Parathyroid adenoma (tissue), 2 donors: Measurements from ENCODE around the gene HAP1.

Experiments
- H2AFZ ChIP-seq: fragments of 300-600 bp; sonication (generic); one replicate; pipeline ENCODE4 v1.7.0; 2017; ENCODE audit warnings: antibody characterized with exemption, mild to moderate bottlenecking
- H3K27ac ChIP-seq: fragments of 300-600 bp; sonication (generic); one replicate; pipeline ENCODE4 v1.7.0; 2017
- H3K27me3 ChIP-seq: fragments of 300-600 bp; sonication (generic); one replicate; pipeline ENCODE4 v1.7.0; 2017; ENCODE audit warnings: low read length; ENCODE audit not compliant: control insufficient read depth, insufficient read depth
- H3K36me3 ChIP-seq: fragments of 300-600 bp; sonication (generic); one replicate; pipeline ENCODE4 v1.7.0; 2017; ENCODE audit warnings: low read length; ENCODE audit not compliant: control insufficient read depth, insufficient read depth
- H3K4me1 ChIP-seq: fragments of 300-600 bp; sonication (generic); one replicate; pipeline ENCODE4 v1.7.0; 2017; ENCODE audit warnings: control low read depth
- H3K4me2 ChIP-seq: fragments of 300-600 bp; sonication (generic); one replicate; pipeline ENCODE4 v1.7.0; 2017; ENCODE audit warnings: low read length
- H3K4me3 ChIP-seq: fragments of 300-600 bp; sonication (generic); one replicate; pipeline ENCODE4 v1.7.0; 2017; ENCODE audit warnings: low read depth, low read length
- H3K79me2 ChIP-seq: fragments of 300-600 bp; sonication (generic); one replicate; pipeline ENCODE4 v1.7.0; 2017; ENCODE audit warnings: control low read depth
- H3K9ac ChIP-seq: fragments of 300-600 bp; sonication (generic); one replicate; pipeline ENCODE4 v1.7.0; 2017; ENCODE audit warnings: mild to moderate bottlenecking
- H3K9me3 ChIP-seq: fragments of 300-600 bp; sonication (generic); one replicate; pipeline ENCODE4 v1.7.0; 2017; ENCODE audit warnings: low read length; ENCODE audit not compliant: control insufficient read depth
- CTCF ChIP-seq: fragments of 300-600 bp; sonication (generic); IDR thresholded peaks from one replicate; pipeline ENCODE4 v1.7.0; 2017; ENCODE audit warnings: antibody characterized with exemption, mild to moderate bottlenecking
- donor health status: primary hyperparathyroidism.

The HAP1 gene

DNA sequence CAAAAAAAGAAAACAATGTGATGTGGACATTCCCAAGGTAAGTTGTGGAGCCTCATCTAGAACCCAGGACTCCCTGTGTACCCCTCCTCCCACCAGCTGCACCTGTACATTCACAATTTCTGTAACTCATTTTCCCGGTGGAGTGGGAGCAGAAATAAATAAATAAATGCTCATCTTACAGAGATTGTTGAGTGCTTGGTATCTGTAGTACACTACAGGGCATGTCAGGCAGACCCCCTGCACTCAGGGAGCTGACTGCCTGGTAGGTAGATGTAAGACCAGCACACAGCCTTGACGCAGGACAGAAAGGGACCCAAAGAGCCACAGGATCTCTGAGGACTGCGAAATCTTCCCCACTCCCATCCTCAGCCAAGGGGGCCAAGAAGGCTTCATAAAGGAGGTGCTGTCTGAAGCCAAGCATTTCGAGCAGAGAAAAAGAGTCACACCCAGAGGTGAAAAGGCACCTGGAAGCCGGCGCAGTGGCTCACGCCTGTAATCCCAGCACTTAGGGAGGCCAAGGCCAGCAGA is 39.2 kb downstream of the HAP1 start:
- H3K4me3 ChIP-seq, result no peak overlapping the region
- H3K9ac ChIP-seq, result no peak overlapping the region
- H3K27me3 ChIP-seq, result no peaks in the 10 kb centered on the region
- peaks cover 10% of the 10 kb centered on the region for H3K4me1 ChIP-seq
- TF ChIP-seq CTCF, result no peak
- no peak overlapping the region for H2AFZ ChIP-seq
- no peak overlapping the region for H3K4me2 ChIP-seq
- no peaks in the 10 kb centered on the region for H3K9me3 ChIP-seq
- no peaks in the 10 kb centered on the region for H3K36me3 ChIP-seq
- H3K27ac ChIP-seq, result no peak overlapping the region
- H3K79me2 ChIP-seq, result no peaks in the 10 kb centered on the region

- Histone ChIP-seq H3K9me3 (no peaks in the 10 kb centered on the region), H3K27me3 (no peaks in the 10 kb centered on the region), H2AFZ (no peak overlapping the region), H3K4me3 (no peak overlapping the region), H3K27ac (peak overlapping the region; percentile 8), H3K4me2 (no peak overlapping the region), H3K36me3 (no peaks in the 10 kb centered on the region), H3K9ac (no peak overlapping the region), H3K79me2 (peaks cover 6% of the 10 kb centered on the region), H3K4me1 (peaks cover 14% of the 10 kb centered on the region)
- TF ChIP-seq CTCF, result no peak
Observed at GRCh38 chr17:41692722-41693521, 41.5 kb downstream of the HAP1 start.

- Histone ChIP-seq H3K79me2 (peaks cover 6% of the 10 kb centered on the region), H2AFZ (no peak overlapping the region), H3K36me3 (no peaks in the 10 kb centered on the region), H3K4me3 (no peak overlapping the region), H3K4me2 (no peak overlapping the region), H3K9me3 (no peaks in the 10 kb centered on the region), H3K27me3 (no peaks in the 10 kb centered on the region), H3K9ac (no peak overlapping the region), H3K27ac (no peak overlapping the region), H3K4me1 (peaks cover 14% of the 10 kb centered on the region)
- no peak for TF ChIP-seq CTCF
Observed at GRCh38 chr17:41691031-41691777, 43.2 kb downstream of the HAP1 start.

DNA sequence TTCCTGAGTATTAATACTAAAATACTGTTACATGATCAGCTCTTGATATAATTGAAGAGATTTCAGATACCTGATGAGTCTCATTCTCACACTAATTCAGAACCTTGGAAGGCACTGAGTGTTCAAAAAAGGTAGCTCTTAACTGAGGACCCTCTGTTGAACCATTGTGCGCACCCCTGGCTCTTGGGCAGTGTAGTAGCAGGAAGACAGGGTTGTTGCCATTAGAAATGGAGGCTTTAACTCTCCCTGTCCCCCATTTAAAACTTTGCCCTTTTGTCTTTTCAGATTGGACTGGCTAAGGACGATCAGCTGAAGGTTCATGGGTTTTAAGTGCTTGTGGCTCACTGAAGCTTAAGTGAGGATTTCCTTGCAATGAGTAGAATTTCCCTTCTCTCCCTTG is 43.9 kb downstream of the HAP1 start:
- Histone ChIP-seq H3K4me2 (no peak overlapping the region), H2AFZ (no peak overlapping the region), H3K27ac (peak overlapping the region; percentile 100), H3K9me3 (no peaks in the 10 kb centered on the region), H3K4me1 (peaks cover 14% of the 10 kb centered on the region), H3K79me2 (peaks cover 6% of the 10 kb centered on the region), H3K9ac (no peak overlapping the region), H3K4me3 (no peak overlapping the region), H3K36me3 (no peaks in the 10 kb centered on the region), H3K27me3 (no peaks in the 10 kb centered on the region)
- TF ChIP-seq CTCF, result no peak
